Neural progenitor cell (in vitro differentiated cells): ENCODE measurements around the gene DGCR6.
"Not testable (repeated sequence)": the region's sequence is repeated elsewhere in the genome, so short reads cannot be mapped to it uniquely, and the experiment has no call there.

Source experiments
- EZH2 ChIP-seq: fragments of 200-600 bp; sonication (generic); IDR thresholded peaks from 2 replicates; pipeline ENCODE4 v1.6.1; 2017; ENCODE audit warnings: antibody characterized with exemption, mild to moderate bottlenecking, moderate library complexity
- TF ChIP-seq, protein P1 (sequence below): fragments of 200-600 bp; sonication (generic); IDR thresholded peaks from 2 replicates; pipeline ENCODE4 v1.5.1; 2017; ENCODE audit warnings: antibody characterized with exemption, mild to moderate bottlenecking

DNA sequence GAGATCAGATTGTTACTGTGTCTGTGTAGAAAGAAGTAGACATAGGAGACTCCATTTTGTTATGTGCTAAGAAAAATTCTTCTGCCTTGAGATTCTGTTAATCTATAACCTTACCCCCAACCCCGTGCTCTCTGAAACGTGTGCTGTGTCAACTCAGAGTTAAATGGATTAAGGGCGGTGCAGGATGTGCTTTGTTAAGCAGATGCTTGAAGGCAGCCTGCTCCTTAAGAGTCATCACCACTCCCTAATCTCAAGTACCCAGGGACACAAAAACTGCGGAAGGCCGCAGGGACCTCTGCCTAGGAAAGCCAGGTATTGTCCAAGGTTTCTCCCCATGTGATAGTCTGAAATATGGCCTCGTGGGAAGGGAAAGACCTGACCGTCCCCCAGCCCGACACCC is 32.6 kb downstream of the DGCR6 start:
- TF ChIP-seq, protein P1, sequence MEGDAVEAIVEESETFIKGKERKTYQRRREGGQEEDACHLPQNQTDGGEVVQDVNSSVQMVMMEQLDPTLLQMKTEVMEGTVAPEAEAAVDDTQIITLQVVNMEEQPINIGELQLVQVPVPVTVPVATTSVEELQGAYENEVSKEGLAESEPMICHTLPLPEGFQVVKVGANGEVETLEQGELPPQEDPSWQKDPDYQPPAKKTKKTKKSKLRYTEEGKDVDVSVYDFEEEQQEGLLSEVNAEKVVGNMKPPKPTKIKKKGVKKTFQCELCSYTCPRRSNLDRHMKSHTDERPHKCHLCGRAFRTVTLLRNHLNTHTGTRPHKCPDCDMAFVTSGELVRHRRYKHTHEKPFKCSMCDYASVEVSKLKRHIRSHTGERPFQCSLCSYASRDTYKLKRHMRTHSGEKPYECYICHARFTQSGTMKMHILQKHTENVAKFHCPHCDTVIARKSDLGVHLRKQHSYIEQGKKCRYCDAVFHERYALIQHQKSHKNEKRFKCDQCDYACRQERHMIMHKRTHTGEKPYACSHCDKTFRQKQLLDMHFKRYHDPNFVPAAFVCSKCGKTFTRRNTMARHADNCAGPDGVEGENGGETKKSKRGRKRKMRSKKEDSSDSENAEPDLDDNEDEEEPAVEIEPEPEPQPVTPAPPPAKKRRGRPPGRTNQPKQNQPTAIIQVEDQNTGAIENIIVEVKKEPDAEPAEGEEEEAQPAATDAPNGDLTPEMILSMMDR = not testable (repeated sequence)
- TF ChIP-seq EZH2 = not testable (repeated sequence)
